ENCODE measurements around the gene TTC38. TPM values are rescaled to one million over a fixed set of nuclear protein-coding genes. Genes with fewer than 3 reads are reported as not detected.

The TTC38 gene
- polyA plus RNA-seq, 1 experiment: 26.6 TPM

- no peak for DNase-seq (ENCODE audit: low read depth)
- POLR2A ChIA-PET: no interaction called here
These were observed 16.5 kb upstream of the TTC38 start for GRCh38 chr22:46251266-46251665.

GRCh38 chr22:46251816-46252380, 15.9 kb upstream of the TTC38 start:
- POLR2A ChIA-PET: no interaction called here
- Histone ChIP-seq H3K36me3 (ENCODE audit: control insufficient read depth, insufficient read depth, low read length) (no peaks in the 10 kb centered on the region), H3K4me3 (ENCODE audit: low read depth, low read length) (no peak overlapping the region), H3K27me3 (ENCODE audit: control insufficient read depth, insufficient read depth, low read length) (no peaks in the 10 kb centered on the region)
- no peak for DNase-seq (ENCODE audit: low read depth)
- CTCF ChIA-PET: no interaction called here
- no peak for TF ChIP-seq CTCF (IDR thresholded peaks at IDR 0.05; ENCODE audit: insufficient read depth, low read depth, low read length)

More at GRCh38 chr22:46251266-46251665, 16.5 kb upstream of the TTC38 start:
- CTCF ChIA-PET: no interaction called here
- peak overlapping the region; percentile 86 for H3K4me3 ChIP-seq (ENCODE audit: low read depth, low read length)
- TF ChIP-seq CTCF (IDR thresholded peaks at IDR 0.05; ENCODE audit: insufficient read depth, low read depth, low read length): no peak
- H3K36me3 ChIP-seq (ENCODE audit: control insufficient read depth, insufficient read depth, low read length): no peaks in the 10 kb centered on the region
- H3K27me3 ChIP-seq (ENCODE audit: control insufficient read depth, insufficient read depth, low read length): no peaks in the 10 kb centered on the region

- DNase-seq (ENCODE audit: low read depth): no peak
- H3K27me3 ChIP-seq (ENCODE audit: control insufficient read depth, insufficient read depth, low read length): peaks cover 4% of the 10 kb centered on the region
- H3K36me3 ChIP-seq (ENCODE audit: control insufficient read depth, insufficient read depth, low read length): no peaks in the 10 kb centered on the region
- no peak for TF ChIP-seq CTCF (IDR thresholded peaks at IDR 0.05; ENCODE audit: insufficient read depth, low read depth, low read length)
- no peak overlapping the region for H3K4me3 ChIP-seq (ENCODE audit: low read depth, low read length)
- ChIA-PET CTCF (interaction anchor here (1.4 kb wide), 1 partner anchor 11 kb away, joined by 4 read pairs; the partner anchor contains the start of gene TTC38), POLR2A (no interaction called here)
These were observed 11.3 kb upstream of the TTC38 start for GRCh38 chr22:46256358-46256958.

GRCh38 chr22:46259374-46259773, 8.4 kb upstream of the TTC38 start:
- H3K36me3 ChIP-seq (ENCODE audit: control insufficient read depth, insufficient read depth, low read length): no peaks in the 10 kb centered on the region
- CTCF ChIA-PET: no interaction called here
- POLR2A ChIA-PET: no interaction called here

GRCh38 chr22:46260038-46260437, 7.8 kb upstream of the TTC38 start:
- ChIA-PET POLR2A (no interaction called here), CTCF (interaction anchor here (0.6 kb wide), 1 partner anchor 56 kb away, joined by 3 read pairs; no protein-coding TSS in a partner anchor)
- no peak for DNase-seq (ENCODE audit: low read depth)
- no peak for TF ChIP-seq CTCF (IDR thresholded peaks at IDR 0.05; ENCODE audit: insufficient read depth, low read depth, low read length)
- Histone ChIP-seq H3K36me3 (ENCODE audit: control insufficient read depth, insufficient read depth, low read length) (no peaks in the 10 kb centered on the region), H3K4me3 (ENCODE audit: low read depth, low read length) (no peak overlapping the region), H3K27me3 (ENCODE audit: control insufficient read depth, insufficient read depth, low read length) (peaks cover 8% of the 10 kb centered on the region)

More at GRCh38 chr22:46259374-46259773, 8.4 kb upstream of the TTC38 start:
- peaks cover 8% of the 10 kb centered on the region for H3K27me3 ChIP-seq (ENCODE audit: control insufficient read depth, insufficient read depth, low read length)
- TF ChIP-seq CTCF (IDR thresholded peaks at IDR 0.05; ENCODE audit: insufficient read depth, low read depth, low read length): no peak
- H3K4me3 ChIP-seq (ENCODE audit: low read depth, low read length): no peak overlapping the region
- DNase-seq (ENCODE audit: low read depth): no peak
